DMS114 treated with DMSO at 0.1 percent for 48 hours (cell line): ENCODE measurements around the gene MPHOSPH8.

ENCODE experiments used
- DNase-seq: peaks from one replicate; lab custom pipeline; 2025; ENCODE audit not compliant: unreplicated experiment; lab: John Stamatoyannopoulos, UW

Gene MPHOSPH8, protein sequence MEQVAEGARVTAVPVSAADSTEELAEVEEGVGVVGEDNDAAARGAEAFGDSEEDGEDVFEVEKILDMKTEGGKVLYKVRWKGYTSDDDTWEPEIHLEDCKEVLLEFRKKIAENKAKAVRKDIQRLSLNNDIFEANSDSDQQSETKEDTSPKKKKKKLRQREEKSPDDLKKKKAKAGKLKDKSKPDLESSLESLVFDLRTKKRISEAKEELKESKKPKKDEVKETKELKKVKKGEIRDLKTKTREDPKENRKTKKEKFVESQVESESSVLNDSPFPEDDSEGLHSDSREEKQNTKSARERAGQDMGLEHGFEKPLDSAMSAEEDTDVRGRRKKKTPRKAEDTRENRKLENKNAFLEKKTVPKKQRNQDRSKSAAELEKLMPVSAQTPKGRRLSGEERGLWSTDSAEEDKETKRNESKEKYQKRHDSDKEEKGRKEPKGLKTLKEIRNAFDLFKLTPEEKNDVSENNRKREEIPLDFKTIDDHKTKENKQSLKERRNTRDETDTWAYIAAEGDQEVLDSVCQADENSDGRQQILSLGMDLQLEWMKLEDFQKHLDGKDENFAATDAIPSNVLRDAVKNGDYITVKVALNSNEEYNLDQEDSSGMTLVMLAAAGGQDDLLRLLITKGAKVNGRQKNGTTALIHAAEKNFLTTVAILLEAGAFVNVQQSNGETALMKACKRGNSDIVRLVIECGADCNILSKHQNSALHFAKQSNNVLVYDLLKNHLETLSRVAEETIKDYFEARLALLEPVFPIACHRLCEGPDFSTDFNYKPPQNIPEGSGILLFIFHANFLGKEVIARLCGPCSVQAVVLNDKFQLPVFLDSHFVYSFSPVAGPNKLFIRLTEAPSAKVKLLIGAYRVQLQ

GRCh38 chr13:19633479-19634255, at the start of gene MPHOSPH8:
Gene MPHOSPH8 (plus strand): TSS chr13:19633659. CDS start chr13:19633749, 90 bp downstream.
- DNase-seq = peak; percentile 84

DNA sequence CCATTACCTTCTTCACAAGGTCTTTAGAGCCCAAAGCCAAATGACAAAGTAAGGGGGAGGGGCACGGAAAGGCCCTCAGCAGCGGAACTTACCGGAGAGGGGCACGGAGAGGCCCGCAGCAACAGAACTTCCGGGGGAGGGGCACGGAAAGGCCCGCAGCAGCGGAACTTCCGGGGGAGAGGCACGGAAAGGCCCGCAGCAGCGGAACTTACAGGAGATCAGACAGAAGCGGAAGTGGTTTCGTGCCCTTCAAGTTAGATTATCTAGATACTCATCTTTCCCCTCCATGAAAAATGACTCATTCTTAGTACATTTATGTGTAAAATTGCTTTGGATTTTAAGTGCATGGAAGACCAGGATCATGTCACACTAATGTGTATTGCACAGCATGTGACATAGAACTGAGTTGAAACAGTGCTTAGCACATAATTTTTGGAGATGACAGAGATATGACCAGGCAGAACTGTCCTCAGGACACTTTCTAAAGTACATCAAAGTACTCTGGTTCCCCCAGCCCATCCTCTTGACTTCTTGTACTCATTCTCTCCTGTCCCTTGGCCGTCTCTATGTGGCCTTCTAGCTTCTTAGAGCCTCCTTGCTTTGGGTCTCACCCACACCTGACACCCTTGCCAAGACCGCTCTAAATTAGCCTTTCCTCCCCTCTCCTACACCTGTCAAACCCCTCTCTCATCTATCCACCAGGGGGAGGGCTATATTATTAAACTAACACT, 46.4 kb upstream of the MPHOSPH8 start:
- DNase-seq = no peak

DNA sequence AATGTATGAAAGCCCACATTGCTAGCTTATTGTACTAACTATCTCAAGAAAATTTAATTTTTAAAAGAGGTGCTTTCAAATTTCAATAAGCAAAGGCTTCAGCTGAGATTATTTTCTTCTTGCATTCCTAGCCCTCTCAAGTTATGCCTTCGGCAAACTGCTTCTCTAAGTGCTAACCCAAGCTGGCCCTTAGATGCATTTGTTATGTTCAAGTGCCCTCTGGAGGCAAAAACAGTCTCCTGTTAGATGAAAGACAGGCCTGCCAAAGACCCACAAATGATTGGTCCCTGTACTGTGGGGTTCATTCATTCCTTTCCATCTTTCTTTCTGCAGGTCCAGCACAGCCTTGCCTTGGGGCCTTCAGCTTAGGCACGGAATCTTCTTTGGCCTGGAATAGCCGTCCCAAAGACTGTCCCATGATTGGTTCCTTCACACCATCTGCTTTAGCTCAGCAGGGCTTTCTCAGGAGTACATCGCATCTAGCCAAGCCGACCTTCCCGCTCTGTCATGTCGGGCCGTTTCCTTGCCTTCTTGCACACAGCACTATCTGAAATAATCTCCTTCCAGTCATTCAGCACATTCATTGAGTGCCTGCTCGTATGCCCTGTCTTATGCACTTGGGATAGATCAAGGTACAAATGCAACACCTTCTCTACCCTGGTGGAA, 45.7 kb upstream of the MPHOSPH8 start:
- DNase-seq = peak; percentile 48

GRCh38 chr13:19589312-19589711, 44.1 kb upstream of the MPHOSPH8 start:
- DNase-seq = no peak

- no peak for DNase-seq
These were observed 43.0 kb upstream of the MPHOSPH8 start for GRCh38 chr13:19590423-19590822.

GRCh38 chr13:19591864-19592263, 41.6 kb upstream of the MPHOSPH8 start:
- no peak for DNase-seq

GRCh38 chr13:19592657-19593180, 40.7 kb upstream of the MPHOSPH8 start:
- DNase-seq = no peak

DNA sequence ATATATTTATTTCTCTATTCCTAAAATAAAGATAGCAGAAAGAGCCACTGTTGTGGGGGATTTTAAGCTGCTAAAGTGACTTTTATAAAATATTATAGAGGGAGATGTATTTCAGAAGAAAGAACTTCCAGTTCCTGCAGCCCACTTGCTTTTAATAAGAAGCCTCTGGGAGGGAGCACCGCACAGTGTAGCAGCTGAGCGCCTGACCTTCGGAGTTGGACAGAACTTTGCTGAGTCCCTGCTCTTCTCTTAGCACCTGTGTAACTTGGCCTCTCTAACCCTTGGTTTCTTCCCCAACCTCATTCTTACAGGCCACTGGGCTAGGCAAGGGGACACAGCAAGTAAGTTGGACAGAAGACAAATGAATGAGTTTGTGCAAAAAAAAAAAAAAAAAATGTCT, 37.4 kb upstream of the MPHOSPH8 start:
- DNase-seq = no peak

DNA sequence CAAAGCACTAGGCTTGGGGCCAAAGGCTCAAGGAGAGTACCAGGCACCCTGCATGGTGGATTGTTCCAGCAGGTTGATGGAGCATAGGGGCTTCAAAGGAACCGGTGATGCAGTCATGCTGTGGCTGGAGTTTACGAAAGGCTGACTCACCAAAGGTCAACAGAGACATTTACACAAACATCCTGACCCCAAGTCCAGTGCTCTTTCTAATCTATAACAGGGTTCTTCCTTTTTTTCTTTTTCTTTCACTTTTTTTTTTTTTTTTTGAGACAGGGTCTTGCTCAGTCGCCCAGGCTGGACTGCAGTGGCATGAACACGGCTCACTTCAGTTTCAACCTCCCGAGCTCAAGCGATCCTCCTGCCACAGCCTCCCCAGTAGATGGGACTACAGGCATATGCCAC, 36.5 kb upstream of the MPHOSPH8 start:
- no peak for DNase-seq

DNA sequence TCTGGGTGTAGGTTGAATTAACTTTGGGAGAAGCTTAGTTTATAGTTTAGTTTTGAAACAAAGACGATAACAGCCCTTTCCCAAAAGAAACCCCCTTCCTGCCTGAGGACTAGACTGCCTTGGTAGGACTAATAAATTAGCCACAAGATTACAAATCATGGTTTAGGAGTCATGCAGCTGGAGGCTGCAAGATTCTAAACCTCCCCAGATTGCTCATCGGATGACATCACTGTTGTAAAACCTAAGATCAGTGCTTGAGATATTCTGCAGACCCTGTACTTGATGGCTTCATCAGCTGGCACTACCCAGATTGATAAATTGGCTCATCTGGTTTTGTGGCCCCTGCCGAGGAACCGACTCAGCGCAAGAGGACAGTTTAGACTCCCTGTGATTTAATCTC, 35.9 kb upstream of the MPHOSPH8 start:
- DNase-seq = no peak

DNA sequence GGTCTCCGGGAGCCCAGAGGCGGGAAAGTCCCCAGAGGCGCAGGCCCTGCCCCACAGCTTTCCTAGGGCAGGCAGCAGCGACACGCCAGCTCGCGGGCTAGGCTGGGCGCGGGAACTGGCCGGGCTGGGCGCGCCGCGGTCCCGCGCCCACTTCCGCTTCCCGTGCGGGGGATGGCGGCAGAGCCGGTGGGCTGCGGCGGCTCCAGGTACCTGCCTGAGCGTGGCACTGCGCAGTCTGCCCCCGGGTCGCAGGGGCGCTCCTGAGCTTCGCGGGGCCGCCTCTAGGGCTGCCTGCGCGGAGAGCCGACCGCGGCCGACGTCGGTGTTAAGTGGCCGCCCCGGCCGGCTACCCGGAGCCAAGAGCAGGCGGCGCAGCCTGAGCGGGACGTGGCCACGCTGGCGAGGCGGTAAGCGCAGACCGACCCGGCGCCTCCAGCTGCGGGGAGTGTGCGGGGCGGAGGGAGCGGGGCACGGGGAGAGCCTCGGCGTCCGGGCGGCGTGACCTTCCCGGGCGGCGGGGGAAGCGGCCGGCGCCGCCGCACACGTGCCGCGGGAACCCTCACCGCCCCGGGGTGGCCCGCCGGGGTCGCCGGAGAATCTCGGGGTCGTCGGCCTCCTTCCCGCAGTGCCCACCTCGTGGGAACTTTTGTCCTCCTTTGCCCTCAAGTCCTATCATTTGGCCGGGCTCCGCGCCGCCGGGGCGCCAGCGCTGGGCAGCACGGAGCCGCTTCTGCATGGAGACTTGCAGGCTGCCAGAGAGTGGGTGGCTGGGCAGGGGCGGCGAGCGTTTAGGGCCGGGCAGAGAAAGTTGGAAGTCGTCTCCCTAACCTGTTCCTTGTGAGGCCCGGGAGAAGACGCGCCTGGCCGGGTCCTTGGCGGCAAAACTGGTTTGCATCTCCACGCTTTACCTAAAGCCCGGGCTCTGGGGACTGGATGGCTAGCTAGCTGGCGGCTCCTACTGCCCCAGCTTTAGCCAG, 31.4 kb upstream of the MPHOSPH8 start:
- DNase-seq = no peak

- DNase-seq = no peak
These were observed 29.2 kb upstream of the MPHOSPH8 start for GRCh38 chr13:19604306-19604705.

- DNase-seq = no peak
These were observed 28.1 kb upstream of the MPHOSPH8 start for GRCh38 chr13:19605161-19605955.

- DNase-seq = no peak
These were observed 27.3 kb upstream of the MPHOSPH8 start for GRCh38 chr13:19606152-19606551.

- DNase-seq = no peak
These were observed 26.7 kb upstream of the MPHOSPH8 start for GRCh38 chr13:19606737-19607136.

DNA sequence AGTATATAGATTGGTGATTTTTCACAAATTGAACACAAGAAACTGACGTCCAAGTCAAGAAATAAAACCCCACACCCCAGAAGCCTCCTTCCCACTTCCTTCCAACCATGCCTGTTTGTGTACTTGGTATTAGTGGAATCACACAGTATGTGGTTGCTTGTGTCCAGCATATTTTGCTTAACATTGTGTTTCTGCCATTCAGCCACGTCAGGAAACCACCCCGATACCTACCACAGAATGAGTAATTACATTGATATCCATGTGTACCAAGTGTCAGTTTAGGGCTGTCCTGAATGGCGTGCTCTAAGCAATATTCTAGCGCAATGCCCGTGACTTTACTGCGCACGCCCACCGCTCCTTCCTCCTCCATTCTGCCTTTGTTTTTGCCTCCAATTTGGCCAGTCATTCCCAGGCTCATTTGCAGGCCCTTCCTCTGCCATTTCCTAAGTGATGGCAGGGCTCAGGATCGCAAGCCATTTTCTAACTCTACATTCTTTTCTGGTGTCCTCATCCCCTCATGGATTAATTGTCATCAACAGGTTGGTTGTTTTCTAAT, 25.9 kb upstream of the MPHOSPH8 start:
- DNase-seq = no peak

DNA sequence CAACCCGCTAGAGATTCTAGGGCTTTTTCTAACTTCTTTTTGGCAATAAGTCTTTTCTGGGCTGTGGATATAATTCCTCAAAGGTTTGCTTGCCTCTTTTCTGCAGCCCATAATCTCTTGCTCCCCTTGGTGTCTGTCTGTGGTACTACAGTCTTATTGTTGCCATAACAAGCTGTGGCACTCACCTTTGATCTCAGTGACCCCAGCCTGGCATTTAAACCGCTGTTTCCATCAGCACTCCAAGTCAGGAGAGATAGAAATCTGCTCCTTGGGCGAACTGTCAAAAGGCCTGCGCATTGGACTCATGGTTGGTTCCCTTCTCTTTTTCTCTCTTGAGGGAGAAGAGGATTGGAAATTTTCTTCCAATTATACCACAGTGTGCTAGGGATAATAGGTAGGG, 14.5 kb upstream of the MPHOSPH8 start:
- DNase-seq = no peak

DNA sequence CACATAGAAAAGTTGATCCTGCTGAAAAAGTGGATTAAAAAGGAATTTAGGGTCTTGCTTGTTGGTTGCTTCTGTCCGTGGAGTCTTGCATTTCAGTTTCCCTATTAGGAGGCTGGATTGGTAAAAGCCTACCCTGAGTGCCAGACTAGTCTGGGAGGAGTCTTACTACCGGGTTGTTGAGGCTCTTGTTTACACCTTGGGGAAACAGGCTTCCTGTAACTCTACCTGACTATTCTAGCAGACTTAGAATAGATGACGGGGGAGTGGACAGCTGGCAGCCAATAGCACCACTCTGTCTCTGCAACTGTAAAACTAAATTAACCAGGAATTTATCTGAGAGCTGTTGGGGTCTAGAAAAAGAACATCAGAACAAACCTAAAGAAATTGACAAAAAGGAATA, 11.3 kb upstream of the MPHOSPH8 start:
- DNase-seq = no peak
